CD4-positive, alpha-beta T cell treated with Interleukin-1 beta for 1 hour (primary cell): ENCODE data around the gene STEAP3.
A peak's percentile ranks its signal among the peaks of the same experiment; 100 is the strongest.

Experiments used
- DNase-seq, 2 donors: peaks; one replicate each; pipeline ENCODE4 v3.0.0-alpha.2; 2020 to 2022

Gene STEAP3

DNA sequence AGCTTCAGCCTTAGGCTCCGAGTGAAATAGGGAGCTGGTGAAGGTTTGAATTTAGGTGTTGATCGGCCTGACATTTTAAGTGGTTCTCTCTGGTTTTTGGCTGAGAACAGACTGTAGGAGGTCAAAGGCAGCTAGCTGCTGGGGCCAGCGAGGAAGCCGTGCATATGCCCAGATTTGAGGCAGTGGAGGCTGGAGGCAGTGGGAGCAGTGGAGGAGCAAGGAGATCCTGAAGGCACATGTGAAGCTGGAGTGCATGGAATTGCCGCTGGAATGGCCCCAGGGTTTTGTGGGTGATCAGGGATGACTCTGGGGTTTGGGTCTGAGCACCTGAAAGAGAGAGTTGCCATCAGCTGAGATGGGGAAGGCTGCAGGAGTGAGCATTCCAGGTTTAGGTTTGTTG, 25.1 kb downstream of the STEAP3 start:
- DNase-seq, result no peak

DNA sequence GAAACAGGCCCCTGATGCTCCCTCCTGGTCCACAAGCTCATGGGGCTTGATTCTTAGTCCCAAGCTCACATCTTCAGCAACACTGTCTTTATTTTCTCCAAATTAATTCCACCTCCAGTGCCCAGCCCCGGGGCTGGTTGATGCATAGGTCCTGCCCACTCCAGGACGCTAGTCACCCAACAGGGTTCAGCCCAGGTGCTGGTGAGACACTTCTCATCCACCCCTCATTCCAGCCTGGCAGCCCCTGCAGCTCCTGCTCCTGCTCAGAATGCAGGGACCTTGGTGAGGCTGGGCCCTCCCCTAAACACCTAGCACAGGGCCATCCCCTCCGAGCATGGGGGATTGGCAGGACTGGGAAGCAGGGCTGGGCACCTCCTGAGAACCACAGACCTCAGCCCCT, 25.7 kb downstream of the STEAP3 start:
- no peak for DNase-seq

DNA sequence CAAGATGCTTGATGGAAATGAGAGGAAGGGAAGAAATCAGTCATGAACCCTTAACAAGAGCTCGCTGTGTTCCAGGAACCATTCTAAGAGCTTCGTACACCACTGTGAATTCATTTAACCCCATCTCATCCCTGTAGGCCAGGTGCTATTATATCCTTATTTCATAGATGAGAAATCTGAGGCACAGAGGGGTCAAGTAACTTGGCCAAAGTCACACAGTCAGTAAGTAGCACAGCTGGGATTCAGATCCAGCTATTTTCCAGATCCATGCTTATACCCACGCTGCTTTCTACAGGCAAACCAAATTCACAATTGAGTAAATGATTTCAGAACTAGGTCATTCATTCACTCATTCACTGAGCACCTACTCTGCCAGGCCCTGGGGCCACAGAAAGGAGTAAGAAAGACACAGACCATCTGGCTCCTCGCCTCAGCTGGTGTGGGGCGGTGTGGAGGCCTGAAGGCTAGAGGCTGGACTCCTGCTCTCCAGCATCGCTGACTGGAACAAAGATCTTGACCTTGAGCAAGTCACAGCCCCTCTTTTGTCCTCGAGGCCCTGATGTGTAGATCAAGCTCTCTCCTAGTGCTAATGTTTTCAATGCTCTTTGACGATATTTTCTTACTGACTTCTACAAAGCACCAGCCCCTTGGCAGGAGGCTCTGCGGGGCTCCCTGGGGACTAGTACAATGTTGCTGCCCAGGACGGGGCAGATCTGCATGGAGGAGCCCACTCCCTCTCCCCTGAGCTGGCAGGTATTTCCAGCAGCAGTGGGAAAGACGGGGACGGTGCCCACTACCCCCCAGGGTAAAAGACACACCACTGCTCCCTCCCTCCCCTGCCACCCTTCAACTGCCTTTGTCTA, 26.5 kb downstream of the STEAP3 start:
- no peak for DNase-seq

DNA sequence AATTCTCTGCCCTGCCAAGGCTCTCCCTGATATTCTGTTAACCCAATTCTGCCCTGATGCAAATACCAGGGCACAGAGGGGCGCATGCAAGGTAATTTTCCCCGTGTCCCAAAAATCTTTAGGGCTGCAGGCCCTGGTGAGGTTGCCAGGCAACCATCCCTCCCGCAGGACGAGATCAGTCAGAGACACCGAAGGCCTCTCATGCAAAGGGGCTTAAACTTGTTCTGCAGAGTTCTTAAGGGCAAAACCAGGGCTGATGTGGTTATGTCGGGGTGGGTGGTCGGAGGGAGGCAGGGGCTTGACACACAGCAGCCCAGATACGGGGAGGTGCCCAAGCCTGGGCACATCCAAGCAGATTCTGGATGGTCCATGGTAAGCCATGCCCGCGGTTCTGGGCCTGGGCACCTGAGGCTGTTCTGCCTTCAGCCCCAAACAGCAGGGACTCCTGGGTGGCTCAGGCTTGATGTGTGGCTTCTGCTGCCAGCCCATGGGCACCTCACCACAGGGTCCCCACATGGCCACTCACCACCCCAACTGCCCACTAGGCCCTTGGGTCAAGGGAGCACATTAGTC, 27.2 kb downstream of the STEAP3 start:
- DNase-seq, result no peak

DNA sequence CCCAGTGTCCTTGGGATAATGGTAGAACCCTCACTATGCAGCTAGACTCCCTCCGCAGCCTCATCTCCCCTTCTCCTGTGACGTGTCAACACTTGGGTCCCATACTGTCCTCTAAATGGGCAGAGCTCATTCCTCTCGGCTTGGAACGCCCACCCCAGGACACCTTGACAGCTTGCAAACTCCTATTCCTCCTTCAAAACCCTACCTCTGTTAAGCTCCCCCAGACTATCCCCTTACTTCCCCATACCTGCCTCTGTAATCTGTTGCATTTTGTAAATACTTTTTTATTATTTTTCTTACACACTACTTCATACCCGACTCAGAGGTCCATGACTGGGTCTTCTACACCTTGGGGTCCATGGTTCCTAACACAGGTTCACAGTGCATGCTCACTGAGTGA, 28.0 kb downstream of the STEAP3 start:
- DNase-seq, result no peak

DNA sequence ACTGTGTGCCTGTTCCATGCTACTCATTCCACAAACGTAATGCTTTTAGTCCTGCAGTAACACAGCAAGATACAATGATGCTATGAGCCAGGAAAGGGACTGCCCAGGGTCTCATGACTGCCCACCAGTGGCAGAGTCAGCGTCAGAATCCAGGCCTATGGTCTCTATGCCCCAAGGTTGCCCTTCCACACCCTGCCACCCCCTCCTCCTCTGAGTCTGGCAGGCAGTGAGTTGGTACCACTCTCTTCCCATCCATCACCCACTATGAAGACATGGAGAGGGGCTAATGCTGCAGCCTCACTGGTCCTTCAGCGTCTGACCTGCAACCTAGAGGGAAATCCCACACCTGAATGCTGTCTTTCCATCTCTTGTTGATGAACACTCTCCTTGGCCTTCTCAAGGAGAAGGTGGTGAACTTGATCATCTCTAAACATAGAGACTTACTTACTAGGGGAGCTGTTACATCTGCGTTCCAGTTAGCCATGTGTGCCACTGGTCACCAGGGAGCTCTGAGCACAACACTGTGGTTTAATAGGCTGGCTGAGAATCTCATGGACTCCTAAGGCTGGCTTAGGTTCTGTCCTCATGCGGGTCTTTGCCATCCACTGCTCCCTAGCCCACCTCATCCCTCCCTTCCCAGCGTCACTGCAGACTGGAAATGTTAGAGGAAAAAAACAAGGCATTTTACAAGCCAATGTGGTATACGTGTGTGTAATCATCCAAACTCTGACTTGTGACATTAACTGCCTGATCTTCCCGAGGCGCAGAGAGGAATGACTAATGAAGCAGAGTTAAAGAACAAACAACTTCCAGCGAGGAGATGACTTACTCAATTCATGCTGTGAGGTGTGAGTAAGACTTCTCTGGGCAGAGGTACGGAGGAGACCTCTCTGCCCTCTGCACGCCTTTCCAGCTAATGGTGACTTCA, 28.8 kb downstream of the STEAP3 start:
- DNase-seq, result no peak

DNA sequence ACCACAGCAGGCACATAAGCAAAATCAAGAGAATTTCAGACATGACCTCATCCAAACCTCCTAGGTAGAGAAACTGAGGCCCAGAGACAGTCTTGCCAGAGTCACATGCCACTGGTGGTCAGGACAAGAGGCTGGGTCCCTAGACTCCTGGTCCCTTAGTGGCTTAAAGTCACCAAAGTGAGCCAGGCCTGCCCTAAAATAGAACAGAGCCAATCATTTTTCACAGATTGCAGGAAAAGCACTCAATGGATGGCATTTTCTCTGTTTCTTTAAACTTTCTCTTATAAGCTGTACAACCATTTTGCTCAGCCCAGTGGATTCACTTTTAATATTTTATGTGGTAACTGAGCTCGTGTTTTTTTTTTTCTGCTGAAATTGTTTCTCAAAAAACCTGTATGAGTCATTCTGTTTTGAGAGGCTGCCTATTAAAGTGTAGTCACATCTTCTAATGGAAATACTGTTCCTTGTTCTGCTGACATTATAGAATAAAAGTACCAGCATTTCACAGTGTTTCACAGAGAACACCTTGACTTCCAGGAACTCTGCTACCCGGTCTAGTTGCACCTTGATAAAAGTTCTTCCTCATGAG, 29.6 kb downstream of the STEAP3 start:
- no peak for DNase-seq

DNA sequence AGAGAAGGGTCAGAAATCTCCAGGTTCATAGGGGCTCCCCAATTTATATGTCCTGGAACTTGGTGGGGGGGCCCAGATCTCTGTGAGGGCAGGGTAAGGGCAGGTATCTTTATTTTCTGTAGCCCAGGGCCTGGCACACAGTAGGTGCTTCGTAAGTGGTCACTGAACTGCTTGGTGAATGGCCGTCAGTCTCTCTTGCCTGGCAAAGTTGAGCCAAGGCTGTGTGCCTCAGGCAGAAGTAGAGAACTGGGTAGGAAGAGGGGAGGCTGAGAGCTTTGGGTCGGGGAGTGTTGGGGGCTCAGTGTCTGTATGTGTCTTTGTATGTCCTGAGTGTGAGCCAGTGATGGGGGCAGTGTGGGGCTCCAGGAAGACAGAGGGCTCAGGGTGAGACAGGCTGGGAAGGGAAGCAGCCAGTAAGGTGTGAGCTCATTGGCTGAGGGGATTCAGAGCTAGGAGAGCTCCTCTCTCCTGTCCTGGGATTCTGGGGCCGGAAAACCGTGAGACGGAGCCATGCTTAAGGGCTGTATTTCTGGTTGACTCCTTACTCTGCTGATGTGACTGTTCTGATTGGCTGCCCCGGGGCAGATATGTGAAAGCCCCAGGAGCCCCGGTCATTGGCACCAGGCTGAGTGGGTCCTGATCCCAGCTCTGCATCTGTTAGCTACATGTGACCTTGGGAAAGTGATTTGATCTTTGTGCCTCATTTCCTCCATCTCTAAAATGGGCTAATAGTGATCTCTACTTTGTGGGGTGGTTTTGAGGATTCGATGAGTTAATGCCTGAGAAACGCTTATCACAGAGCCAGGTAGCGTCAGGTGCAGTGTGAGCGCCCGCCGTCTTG, 30.3 kb downstream of the STEAP3 start:
- no peak for DNase-seq

DNA sequence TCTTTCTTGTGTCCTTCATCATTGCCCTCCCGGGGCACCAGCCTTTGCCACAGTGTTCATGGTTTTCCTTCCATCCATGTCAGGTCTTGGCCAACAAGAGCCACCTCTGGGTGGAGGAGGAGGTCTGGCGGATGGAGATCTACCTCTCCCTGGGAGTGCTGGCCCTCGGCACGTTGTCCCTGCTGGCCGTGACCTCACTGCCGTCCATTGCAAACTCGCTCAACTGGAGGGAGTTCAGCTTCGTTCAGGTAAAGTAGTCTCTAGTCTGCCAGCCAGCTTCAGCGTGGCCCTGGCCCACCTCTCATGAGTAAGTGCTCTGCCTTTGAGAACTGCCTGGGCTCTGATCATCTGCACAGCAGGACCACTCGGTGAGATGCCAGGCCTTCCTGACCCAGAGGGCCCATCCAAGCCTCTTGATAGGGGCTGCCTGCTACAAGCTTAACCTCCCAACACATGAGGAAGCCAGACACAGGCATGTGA, 31.0 kb downstream of the STEAP3 start:
- DNase-seq, result no peak

DNA sequence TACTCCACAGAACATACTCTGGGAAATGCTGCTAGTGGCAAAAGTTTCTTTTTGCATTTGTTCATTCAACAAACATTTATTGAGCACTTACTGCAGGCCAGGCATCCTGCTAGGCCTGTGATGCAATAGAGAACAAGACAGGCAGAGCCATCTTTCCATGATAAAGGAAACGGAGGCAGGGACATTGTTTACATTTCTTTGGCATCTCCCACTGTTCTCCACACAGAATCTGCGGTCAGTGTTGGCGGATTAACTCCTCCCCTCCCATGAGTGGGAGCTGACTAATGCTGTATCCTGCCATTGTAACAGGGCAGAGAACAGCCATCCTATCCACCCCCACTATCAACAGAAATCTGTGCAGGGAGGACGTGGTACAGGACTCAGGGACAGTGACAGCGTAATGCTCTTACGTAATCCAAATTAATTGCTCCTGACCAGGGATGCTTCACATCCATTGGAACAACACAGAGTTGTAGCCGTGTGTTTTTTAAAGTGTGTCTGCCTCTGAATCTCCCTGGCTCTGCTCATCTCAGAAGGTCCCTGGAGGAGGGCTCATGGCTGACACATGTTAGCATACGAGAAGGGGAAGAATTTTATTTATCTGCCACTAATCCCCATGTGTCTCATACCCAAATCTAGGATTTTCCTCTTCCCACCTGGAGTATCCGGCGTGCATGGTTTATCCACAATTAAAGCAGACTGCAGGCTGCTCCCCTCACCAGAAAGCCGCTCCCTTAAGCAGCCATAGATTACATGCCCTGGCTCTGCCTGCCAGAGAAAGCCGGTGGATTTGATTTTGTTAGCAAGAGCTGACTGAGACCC, 32.3 kb downstream of the STEAP3 start:
- DNase-seq, result no peak

DNA sequence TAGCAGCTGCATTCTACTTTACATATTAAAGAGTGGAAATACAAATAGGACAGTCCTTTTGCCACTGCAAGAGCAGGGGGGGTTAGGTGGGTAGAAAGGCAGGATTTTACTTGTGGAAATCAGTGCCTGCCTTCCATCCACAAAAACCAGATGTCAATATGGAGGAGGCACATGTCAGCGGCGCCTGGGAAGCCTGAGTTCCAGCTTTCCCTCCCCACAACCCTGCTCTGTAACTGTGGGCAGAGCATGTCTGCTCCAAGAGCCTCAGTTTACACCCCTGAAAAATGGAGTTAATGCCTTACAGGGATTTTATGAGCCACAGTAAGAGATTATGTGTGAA, 32.9 kb downstream of the STEAP3 start:
- DNase-seq, result no peak

DNA sequence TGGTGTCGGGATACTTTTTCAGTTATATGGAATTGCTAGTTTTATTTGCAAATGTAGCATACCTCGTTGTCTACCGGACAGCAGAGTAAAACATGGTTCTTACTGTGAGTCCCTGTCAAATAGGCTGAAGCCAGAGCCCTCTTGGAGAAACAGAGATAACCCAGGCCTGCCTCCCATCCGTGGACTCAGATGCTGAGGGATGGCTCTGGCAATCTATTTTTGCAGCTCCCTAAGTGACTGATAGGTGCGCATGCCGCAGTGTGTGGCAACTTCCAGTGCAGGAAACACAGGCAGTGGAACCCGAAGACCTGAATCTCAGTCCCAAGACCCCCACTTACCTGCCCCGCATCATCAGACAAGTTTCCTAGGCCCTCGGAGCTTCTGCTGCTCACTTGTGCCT, 33.6 kb downstream of the STEAP3 start:
- no peak for DNase-seq

DNA sequence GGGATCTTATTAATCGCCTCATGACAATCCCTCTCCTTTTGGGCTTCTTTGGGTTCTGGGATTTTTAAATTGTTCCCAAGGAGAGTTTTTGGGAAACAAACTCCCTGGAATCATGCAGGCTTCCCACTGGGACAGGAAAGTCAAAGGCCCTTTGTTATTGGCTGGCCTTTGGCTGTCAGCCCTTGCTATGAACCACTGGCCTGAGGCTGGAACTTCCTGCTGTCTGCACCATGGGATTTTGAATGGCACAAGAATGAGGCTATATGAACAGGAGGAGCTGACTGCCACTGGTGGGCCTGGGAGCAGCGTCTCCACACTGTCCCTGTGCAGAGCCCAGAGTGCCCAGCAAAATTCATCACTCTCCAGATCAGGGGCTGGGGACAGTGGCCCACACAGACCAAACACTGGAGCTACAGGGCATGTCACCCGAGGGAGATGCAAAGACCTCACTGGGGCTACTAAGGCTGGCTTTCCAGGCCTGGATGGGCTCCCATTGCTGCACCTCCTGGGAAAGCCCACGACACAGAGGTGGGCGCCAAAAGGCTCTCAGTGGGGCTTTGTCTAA, 35.7 kb downstream of the STEAP3 start:
- DNase-seq, result no peak

DNA sequence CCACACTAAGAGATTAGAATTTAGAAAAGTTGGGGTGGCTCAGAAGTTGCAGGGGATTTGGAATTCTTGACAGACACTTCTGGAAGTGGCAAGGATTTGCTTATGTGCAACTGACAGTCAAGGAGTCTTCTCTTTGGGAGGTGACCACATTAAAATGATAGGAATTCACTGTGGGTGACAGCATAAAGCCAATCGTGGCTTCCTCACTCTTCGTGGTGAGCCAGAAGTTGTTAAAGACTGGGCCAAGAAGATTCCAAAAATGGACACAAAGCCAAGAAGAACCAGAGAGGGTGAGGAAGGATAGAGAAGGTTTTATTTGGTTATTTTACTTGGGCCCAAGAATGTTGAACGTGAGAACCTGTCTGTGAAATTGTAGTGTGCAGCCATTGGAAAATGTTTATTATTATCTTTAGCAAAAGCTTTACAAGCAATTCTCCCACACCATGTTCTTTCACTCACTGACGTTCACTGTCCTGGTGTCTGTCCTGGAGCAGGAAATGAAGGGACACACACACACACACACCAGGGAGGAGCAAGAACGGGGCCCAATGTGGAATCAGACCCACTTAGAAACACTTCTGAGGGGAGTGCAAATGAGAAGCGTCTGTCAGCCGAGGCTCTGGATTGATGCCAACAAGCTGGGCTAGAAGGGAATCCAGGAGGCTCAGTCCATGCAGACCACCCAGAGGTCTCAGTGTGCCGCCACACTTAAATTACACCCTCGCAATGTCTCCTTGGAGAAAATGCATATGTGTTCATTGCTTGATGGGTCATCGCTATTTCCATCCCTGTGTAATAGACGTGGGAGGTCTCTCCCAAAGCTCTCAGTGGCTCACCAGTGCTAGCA, 37.2 kb downstream of the STEAP3 start:
- DNase-seq, result no peak

DNA sequence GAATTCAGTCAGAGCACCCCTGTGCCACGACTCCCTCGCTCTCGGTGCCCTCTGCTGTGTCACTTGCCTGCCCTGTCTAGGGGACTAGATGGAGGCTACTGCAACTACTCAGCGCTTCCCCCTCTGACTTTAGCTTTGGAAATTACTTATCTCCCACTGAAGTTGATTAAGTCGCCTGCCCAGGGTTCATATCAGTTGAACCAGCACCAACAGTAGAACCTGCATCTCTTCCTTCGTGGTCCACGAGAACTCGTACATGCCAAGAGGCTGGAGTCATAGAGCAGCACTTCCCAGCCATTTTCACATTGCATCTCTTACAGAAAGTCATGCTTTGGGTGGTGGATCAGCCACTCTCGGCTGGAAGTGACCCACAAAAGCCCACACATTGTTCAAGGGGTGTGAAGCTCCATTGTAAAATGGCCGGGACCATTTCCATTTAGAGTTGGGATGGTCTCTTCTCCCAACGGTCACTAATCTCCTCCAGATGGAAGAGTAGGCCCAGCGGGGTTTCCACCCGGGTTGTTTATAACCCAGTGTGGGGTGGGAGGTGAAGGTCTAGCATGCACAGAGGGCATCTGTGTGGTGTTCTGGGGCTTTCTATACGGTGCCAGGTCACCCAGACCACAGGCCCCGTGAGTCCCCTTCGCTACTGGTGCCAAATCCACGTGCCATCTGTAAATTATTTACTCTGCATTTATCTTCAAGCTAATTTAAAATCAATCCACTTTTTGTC, 38.0 kb downstream of the STEAP3 start:
- no peak for DNase-seq

DNA sequence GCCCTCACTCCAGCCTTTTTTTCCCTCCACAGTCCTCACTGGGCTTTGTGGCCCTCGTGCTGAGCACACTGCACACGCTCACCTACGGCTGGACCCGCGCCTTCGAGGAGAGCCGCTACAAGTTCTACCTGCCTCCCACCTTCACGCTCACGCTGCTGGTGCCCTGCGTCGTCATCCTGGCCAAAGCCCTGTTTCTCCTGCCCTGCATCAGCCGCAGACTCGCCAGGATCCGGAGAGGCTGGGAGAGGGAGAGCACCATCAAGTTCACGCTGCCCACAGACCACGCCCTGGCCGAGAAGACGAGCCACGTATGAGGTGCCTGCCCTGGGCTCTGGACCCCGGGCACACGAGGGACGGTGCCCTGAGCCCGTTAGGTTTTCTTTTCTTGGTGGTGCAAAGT, 39.4 kb downstream of the STEAP3 start:
- no peak for DNase-seq

DNA sequence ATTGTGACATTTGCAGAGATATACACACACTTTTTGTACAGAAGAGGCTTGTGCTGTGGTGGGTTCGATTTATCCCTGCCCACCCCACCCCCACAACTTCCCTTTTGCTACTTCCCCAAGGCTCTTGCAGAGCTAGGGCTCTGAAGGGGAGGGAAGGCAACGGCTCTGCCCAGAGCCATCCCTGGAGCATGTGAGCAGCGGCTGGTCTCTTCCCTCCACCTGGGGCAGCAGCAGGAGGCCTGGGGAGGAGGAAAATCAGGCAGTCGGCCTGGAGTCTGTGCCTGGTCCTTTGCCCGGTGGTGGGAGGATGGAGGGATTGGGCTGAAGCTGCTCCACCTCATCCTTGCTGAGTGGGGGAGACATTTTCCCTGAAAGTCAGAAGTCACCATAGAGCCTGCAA, 40.0 kb downstream of the STEAP3 start:
- no peak for DNase-seq

DNA sequence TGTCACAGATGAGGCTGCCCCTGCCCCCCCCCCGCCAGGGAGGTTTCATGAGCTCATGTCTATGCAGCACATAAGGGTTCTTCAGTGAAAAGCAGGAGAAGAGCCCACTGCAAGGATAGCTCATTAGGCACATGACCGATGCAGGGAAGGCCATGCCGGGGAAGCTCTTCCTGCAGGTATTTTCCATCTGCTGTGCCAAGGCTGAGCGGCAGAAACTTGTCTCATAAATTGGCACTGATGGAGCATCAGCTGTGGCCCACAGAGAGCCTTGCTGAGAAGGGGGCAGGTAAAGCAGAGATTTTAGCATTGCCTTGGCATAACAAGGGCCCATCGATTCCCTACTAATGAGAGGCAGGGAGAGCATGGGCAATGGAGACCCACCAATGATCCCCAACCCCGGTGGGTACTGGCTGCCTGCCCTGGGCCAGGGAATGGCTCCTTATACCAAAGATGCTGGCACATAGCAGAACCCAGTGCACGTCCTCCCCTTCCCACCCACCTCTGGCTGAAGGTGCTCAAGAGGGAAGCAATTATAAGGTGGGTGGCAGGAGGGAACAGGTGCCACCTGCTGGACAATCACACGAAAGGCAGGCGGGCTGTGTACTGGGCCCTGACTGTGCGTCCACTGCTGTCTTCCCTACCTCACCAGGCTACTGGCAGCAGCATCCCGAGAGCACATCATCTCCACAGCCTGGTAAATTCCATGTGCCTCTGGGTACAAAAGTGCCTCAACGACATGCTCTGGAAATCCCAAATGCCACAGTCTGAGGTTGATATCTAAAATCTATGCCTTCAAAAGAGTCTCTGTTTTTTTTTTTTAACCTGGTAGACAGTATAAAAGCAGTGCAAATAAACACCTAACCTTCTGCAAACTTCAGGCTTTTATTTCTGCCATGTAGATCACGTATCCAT, 41.4 kb downstream of the STEAP3 start:
- DNase-seq, result peak; percentile 11 to 26
